ENCODE results near the gene CDK6. TPM values are rescaled to one million over a fixed set of nuclear protein-coding genes. Genes with fewer than 3 reads are reported as not detected.

CDK6 gene
- polyA plus RNA-seq, 1 donor (not counting 4 experiments of a cell fraction or from before 2014, with no cell fraction given), result 53.5 TPM

GRCh38 chr7:92730808-92731207 lies 105.6 kb downstream of the CDK6 start:
- peak overlapping the region; percentile 6 for H3K4me2 ChIP-seq (ENCODE audit: control insufficient read depth, extremely low read depth, insufficient read depth, low read depth, low read length)
- peak; percentile 78 for FAIRE-seq

DNA sequence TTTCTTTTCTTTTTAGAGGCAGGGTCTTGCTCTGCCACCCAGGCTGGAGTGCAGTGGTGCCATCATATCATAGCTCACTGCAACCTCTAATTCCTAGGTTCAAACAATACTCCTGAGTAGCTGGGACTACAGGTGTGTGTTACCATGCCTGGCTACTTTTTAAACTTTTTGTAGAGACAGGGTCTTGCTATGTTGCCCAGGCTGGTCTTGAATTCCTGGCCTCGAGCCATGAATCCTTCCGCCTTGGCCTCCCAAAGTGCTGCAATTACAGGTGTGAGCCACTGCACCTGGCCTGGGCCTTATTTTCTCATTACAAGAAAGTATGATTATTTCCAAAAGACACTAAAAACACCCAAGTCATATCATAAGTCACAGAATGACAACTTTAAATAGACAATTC lies 106.6 kb downstream of the CDK6 start:
- no peak overlapping the region for H3K9ac ChIP-seq (ENCODE audit: control insufficient read depth, extremely low read depth, insufficient read depth, low read length)
- peaks cover 12% of the 10 kb centered on the region in 2 experiments for H3K36me3 ChIP-seq (ENCODE audit: control insufficient read depth in 2 of 2, extremely low read depth in 1 of 2, insufficient read depth in 2 of 2, low read length in 2 of 2)
- H3K9me1 ChIP-seq (ENCODE audit: control insufficient read depth, extremely low read depth, insufficient read depth, low read length), result no peaks in the 10 kb centered on the region
- H3K4me1 ChIP-seq (ENCODE audit: control insufficient read depth, extremely low read depth, insufficient read depth, low read length), result peaks cover 38% of the 10 kb centered on the region
- no peak overlapping the region for H3K4me3 ChIP-seq (ENCODE audit: control insufficient read depth in 2 of 3, extremely low read depth in 1 of 3, insufficient read depth in 2 of 3, low read depth in 1 of 3, low read length in 3 of 3)
- dilution Hi-C loops (cut with MboI; ENCODE audit: extremely low pct_ligation_motif_present, low sequenced_read_pairs), result no loop called here
- no peak for DNase-seq (ENCODE audit: low read depth, low spot score)
- no peak for TF ChIP-seq EZH2 (IDR thresholded peaks at IDR 0.05; ENCODE audit: low read length)
- TF ChIP-seq, protein P1, sequence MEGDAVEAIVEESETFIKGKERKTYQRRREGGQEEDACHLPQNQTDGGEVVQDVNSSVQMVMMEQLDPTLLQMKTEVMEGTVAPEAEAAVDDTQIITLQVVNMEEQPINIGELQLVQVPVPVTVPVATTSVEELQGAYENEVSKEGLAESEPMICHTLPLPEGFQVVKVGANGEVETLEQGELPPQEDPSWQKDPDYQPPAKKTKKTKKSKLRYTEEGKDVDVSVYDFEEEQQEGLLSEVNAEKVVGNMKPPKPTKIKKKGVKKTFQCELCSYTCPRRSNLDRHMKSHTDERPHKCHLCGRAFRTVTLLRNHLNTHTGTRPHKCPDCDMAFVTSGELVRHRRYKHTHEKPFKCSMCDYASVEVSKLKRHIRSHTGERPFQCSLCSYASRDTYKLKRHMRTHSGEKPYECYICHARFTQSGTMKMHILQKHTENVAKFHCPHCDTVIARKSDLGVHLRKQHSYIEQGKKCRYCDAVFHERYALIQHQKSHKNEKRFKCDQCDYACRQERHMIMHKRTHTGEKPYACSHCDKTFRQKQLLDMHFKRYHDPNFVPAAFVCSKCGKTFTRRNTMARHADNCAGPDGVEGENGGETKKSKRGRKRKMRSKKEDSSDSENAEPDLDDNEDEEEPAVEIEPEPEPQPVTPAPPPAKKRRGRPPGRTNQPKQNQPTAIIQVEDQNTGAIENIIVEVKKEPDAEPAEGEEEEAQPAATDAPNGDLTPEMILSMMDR (optimal IDR thresholded peaks at IDR 0.05 in 1 of 3, IDR thresholded peaks at IDR 0.05 in 1 of 3, conservative IDR thresholded peaks at IDR 0.05 in 1 of 3; ENCODE audit: extremely low read depth in 1 of 3, insufficient read depth in 2 of 3, low read length in 3 of 3), result no peak
- no peak overlapping the region for H3K4me2 ChIP-seq (ENCODE audit: control insufficient read depth, extremely low read depth, insufficient read depth, low read depth, low read length)
- FAIRE-seq, result no peak
- H3K27me3 ChIP-seq (ENCODE audit: control insufficient read depth, extremely low read depth, insufficient read depth, low read length), result no peaks in the 10 kb centered on the region
- no peaks in the 10 kb centered on the region for H3K9me3 ChIP-seq (ENCODE audit: control insufficient read depth, low read depth, low read length)
- peaks cover 89% of the 10 kb centered on the region for H3K79me2 ChIP-seq (ENCODE audit: control insufficient read depth, insufficient read depth, low read length)
- H3K27ac ChIP-seq (ENCODE audit: control insufficient read depth, insufficient read depth, low read length), result peak overlapping the region; percentile 73
- no peaks in the 10 kb centered on the region for H4K20me1 ChIP-seq (ENCODE audit: control insufficient read depth, extremely low read depth, insufficient read depth, low read length)
- no peak overlapping the region for H2AFZ ChIP-seq (ENCODE audit: control insufficient read depth, low read length)

More at GRCh38 chr7:92730808-92731207, 105.6 kb downstream of the CDK6 start:
- Histone ChIP-seq H3K79me2 (ENCODE audit: control insufficient read depth, insufficient read depth, low read length) (peaks cover 89% of the 10 kb centered on the region), H3K4me1 (ENCODE audit: control insufficient read depth, extremely low read depth, insufficient read depth, low read length) (peaks cover 38% of the 10 kb centered on the region), H3K36me3 (ENCODE audit: control insufficient read depth in 2 of 2, extremely low read depth in 1 of 2, insufficient read depth in 2 of 2, low read length in 2 of 2) (peaks cover 3 to 4% of the 10 kb centered on the region in 2 experiments), H3K9me3 (ENCODE audit: control insufficient read depth, low read depth, low read length) (no peaks in the 10 kb centered on the region), H3K4me3 (ENCODE audit: control insufficient read depth in 2 of 3, extremely low read depth in 1 of 3, insufficient read depth in 2 of 3, low read depth in 1 of 3, low read length in 3 of 3) (no peak overlapping the region), H3K27ac (ENCODE audit: control insufficient read depth, insufficient read depth, low read length) (peak overlapping the region; percentile 53), H3K9me1 (ENCODE audit: control insufficient read depth, extremely low read depth, insufficient read depth, low read length) (no peaks in the 10 kb centered on the region), H3K27me3 (ENCODE audit: control insufficient read depth, extremely low read depth, insufficient read depth, low read length) (no peaks in the 10 kb centered on the region), H3K9ac (ENCODE audit: control insufficient read depth, extremely low read depth, insufficient read depth, low read length) (no peak overlapping the region), H2AFZ (ENCODE audit: control insufficient read depth, low read length) (no peak overlapping the region), H4K20me1 (ENCODE audit: control insufficient read depth, extremely low read depth, insufficient read depth, low read length) (no peaks in the 10 kb centered on the region)
- no peak for DNase-seq (ENCODE audit: low read depth, low spot score)
- dilution Hi-C loops (cut with MboI; ENCODE audit: extremely low pct_ligation_motif_present, low sequenced_read_pairs), result no loop called here
- TF ChIP-seq EZH2 (IDR thresholded peaks at IDR 0.05; ENCODE audit: low read length), result no peak
- TF ChIP-seq, protein P1 (optimal IDR thresholded peaks at IDR 0.05 in 1 of 3, IDR thresholded peaks at IDR 0.05 in 1 of 3, conservative IDR thresholded peaks at IDR 0.05 in 1 of 3; ENCODE audit: extremely low read depth in 1 of 3, insufficient read depth in 2 of 3, low read length in 3 of 3), result no peak

All from keratinocyte (primary cell).